Dedifferentiated amniotic fluid mesenchymal stem cell (primary cell): ENCODE data around the gene NPR1.
"Not testable (repeated sequence)": the region's sequence is repeated elsewhere in the genome, so short reads cannot be mapped to it uniquely, and the experiment has no call there.

Source experiments
- DNase-seq: peaks from one replicate; pipeline ENCODE4 v3.0.0-alpha.2; 2016; ENCODE audit errors: extremely low spot score

NPR1 gene

DNA sequence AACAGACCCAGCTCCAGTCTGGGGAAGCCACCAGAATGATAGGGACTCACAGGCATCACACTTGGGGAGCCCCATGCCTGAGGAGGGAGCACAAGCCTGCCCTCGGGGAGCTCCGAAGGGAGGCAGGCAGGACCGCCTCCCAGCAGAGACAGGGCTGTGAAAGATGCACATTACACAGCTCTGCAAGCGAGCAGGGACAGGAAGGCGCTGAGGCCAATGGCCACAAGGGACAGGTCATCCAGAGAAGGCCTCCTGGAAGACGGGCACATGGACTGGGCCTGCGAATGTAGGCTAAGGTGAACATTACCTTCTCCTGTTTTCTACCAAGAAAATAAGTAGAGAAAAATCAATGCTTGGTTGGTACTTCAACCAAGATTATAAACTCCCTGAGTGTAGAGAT is 4.2 kb downstream of the NPR1 start:
- DNase-seq: no peak

DNA sequence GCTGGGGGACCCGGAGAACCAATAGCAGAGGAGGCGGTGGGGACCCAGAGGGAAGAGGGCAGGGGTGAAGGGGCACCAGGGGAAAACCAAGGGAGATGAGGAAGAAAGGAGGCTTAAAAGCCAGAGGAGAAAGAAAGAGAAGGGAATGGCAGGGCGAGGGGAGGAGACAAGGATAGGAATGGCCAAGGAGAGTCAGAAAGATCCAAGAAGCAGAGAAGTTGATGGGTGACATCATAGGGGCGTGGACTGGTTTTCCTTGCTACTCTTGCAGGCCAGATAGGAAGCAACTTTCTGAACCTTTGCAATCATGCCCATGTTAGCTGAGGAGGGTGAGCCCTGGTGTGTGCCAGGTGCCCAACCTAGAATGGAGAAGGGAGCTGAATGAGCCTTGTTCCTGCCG is 5.4 kb downstream of the NPR1 start:
- no peak for DNase-seq

DNA sequence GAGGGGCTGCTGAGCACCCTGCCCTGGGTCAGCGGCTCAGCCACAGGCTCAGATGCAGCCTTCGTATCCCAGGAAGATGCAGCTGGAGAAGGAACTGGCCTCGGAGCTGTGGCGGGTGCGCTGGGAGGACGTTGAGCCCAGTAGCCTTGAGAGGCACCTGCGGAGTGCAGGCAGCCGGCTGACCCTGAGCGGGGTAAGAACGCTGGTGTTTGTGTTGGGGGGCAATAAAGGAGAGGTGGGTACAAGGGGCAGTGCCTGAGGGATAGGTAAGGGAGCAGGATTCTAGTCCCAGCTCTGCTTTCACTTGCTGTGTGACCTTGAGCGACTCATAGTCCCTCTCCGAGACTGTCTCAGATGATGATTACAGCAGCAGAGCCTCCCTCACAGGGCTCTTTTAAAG is 6.4 kb downstream of the NPR1 start:
- DNase-seq: no peak

DNA sequence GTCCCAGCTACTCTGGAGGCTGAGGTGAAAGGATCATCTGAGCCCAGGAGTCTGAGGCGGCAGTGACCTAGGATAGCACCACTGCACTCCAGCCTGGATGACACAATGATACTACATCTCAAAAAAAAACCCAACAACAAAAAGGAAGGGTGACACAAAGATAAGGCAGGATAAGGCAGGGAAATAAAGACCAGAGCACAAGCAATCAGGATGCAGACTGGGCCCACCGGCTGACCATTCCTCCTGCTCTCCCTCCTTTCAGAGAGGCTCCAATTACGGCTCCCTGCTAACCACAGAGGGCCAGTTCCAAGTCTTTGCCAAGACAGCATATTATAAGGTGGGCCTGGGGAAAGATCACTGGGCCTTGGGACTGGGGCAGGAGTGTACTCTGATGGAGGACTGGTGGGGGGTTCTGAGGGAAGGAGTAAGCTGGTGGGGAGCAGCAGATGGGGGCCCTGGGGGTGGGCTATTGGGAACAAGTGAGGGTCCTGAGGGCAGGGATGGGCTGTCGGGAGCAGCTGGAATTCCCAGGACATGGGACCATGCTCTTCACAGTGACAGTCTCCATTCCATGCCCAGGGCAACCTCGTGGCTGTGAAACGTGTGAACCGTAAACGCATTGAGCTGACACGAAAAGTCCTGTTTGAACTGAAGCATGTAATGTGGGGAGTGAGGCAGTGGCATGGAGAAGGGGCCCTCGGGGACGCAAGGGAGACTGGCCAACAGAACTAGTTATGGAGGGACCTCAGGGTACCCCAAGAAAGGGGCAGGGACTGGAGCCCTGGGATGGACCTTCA is 7.3 kb downstream of the NPR1 start:
- DNase-seq: no peak

DNA sequence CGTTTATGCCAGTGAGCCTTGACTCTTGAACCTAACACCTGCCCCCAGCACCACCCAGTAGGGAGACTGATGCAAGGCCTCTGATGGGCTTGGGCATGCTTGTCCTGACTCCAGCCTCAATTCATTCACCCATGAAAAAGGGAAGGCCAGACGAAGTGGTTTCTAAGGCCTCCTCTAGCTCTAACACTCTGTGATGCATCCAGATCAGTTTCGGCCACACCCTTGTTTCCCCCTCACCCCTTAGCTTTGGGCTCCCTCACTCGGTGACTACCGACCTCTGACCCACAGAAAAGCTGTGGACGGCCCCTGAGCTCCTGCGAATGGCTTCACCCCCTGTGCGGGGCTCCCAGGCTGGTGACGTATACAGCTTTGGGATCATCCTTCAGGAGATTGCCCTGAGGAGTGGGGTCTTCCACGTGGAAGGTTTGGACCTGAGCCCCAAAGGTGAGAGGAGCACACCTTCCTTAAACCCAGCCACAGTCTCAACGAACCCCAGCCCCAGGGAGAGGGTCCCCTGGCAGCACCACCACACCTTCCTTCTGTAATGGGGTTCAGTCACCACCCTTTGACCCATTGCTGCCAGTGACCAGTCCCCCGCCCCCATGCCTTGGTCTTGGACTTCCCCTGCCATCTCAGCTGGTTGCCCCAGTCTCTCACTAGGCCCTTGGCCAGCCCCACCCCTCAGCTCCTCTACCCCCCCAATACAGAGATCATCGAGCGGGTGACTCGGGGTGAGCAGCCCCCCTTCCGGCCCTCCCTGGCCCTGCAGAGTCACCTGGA is 9.0 kb downstream of the NPR1 start:
- no peak for DNase-seq

DNA sequence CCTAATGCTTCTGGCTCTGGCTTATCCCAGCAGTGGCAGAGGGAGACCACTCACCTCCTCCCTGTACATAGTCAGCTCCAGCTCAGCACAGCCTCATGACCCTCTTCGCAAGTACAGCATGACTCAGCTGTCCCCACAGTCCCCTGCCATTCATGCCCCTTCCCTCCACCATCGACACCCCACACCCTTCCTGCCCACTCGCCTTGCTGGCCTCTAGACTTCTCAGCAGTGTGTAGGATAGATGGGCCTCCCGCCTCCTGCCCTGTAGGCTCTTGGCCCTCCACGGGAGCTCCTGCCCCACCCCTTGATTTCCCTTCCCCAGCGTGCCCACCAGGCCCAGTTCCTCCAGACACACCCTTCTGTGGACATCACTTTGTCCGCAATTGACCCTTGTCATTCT is 9.8 kb downstream of the NPR1 start:
- DNase-seq: no peak

DNA sequence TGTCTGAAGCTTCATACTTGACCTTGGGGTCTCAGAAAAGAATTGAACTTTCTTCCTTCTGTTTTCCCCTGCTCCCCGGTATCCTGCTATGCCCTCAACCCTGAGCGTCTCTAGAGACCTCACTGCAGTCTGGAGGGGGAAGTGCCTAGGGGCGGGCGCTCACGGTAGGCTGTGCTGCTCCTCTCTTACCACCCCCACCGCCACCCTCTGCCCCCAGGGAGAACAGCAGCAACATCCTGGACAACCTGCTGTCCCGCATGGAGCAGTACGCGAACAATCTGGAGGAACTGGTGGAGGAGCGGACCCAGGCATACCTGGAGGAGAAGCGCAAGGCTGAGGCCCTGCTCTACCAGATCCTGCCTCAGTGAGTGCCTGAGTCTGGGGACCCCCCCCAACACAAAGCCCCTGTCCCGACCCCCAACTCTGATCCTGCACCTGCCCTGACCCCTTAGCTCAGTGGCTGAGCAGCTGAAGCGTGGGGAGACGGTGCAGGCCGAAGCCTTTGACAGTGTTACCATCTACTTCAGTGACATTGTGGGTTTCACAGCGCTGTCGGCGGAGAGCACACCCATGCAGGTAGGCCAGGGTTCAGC is 10.3 kb downstream of the NPR1 start:
- no peak for DNase-seq

DNA sequence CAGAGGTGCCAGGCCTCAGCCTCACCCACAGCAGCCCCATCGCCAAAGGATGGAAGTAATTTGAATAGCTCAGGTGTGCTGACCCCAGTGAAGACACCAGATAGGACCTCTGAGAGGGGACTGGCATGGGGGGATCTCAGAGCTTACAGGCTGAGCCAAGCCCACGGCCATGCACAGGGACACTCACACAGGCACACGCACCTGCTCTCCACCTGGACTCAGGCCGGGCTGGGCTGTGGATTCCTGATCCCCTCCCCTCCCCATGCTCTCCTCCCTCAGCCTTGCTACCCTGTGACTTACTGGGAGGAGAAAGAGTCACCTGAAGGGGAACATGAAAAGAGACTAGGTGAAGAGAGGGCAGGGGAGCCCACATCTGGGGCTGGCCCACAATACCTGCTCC is 15.0 kb downstream of the NPR1 start:
- no peak for DNase-seq

DNA sequence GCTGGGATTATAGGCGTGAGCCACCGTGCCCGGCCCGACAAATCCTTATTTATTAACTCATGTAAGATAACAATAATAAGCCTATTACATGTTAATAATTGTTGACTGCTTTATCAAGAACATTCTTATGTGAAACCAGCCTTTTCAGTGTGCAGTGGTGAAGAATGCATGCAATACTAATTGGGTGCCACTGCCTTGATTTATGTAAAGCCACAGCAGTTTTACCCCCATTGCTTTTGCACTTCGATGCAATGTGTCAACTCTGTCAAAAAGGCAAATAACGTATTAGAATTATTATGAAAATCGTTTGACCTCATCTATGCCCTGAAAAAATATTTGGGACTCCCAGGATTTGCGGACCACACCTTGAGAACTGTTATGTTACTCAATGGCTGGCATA is 18.3 kb downstream of the NPR1 start:
- no peak for DNase-seq

DNA sequence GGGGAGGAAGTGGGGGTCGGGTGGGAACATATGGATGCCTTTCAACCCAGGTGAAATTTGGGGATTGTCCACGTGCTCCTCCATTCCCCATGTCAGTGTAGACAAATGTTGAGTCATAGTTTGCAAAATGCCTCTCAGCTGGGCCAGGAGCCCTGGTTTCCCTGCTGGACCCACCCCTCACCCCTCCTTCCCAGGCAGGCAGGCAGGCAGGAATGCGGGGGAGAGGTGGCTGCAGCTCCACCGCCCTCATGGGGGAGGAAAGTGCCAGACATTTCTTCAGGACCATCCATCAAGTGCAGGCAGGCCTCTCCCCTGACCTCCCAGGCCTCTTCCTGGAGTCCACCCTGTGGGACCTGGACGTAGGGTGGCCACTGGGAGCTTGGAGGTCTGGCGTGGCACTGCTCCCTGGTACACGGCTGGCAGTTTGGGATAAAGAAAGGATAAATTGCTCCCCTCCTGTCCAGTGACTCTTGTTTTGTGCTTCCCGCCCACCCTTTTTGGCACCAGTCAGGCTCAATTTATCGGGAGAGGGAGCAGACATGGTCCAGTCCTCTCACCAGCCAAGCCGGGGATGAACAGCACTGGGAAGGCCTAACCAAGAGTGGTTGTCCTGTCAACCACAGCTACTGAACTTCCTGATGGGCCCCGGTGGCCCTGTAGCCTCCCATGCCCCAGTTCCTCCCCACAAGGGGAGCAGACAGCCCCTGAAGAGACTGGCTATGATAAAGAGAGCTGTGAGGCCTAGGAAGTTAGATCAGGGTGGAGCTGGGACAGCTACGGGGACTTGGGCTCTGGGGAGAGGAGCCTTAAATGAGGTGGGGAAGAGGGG is 18.9 kb downstream of the NPR1 start:
- no peak for DNase-seq

DNA sequence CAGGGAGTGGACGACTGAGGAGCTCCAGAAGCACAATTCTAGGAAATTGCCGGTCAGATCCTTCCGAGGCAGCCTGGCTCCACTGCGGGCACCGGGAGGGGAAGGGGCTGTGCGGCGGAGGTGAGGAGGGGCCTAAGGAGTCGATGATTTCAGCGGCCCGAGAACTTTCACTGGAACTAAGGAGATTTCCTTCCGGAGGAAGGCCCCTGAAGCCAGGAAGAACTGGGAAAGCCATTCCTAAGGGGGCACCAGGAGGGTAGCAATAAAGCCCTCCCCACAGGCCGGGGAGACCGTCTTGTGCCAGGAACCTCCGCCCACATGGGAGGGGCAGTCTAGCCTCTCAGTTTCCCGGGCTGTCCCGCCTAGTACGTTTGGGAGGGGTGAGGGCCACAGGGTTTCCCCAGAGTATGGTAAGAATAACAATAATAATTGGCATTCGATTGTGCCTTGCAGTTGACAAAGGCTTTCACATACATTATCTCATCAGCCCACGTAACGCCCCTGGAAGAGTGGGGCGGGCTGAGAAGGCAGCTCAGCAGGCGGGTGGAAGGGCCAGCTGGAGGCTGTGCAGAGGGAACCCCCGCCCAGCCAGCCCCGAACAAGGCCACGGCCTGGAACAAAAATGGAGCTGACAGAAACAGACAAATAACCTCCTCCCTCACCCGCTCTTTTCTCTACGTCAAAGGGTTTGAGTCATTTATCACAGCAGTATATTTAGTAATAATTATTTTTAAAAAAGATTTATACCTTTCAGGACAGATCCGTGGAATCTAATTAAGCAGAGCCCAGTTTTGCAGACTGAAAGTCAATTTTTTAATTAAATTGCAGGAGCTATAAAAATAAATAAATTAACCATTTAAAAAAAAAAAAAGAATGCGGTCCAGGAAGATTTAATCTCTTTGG is 19.8 kb downstream of the NPR1 start:
- no peak for DNase-seq

DNA sequence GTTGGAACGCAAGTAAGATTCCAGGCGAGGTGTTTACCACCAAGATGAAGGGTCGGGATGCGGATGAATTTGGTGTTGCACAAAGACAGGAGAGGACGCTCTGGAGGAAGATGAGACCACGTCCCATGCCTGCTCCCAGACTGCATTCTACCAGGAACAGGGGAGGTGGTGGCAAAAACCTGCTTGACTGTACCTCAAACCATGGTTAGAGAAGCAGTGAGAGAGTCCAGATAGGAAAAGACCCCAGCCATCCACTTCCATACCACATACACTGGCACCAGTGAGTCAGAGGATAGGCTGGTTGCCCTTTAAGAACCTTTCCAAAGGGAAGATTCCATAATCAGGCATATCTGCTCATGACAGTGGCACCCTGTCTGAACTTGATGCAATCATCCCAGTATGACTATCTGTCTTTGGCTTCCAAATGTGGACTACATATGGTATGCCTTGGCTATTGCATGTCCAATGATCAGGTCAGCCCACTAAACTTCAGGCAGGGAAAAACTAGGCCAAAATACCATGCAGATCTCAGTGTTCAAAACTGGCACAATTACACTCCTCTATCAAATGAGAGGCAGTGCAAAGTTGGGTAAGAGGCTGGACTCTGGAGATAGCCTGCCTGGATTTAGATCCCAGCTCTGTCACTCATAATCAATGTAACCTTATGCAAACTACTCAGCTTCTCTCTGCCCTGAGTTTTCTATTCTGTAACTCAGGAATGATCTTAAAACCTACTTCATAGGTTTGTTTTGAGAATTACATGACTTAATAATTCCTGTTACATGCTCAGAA is 20.6 kb downstream of the NPR1 start:
- DNase-seq: no peak

DNA sequence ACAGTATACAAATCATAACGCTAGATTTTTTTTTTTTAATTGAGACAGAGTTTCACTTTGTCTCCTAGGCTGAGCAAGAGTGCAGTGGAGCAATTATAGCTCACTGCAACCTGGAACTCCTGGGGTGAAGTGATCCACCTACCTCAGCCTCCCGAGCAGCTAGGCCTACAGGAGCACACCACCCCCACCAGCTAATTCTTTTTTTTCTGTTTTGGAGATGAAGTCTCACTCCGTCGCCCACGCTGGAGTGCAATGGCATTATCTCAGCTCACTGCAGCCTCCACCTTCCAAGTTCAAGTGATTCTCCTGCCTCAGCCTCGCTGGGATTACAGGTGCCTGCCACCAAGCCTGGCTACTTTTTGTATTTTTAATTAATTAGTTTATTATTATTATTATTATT is 21.3 kb downstream of the NPR1 start:
- no peak for DNase-seq

DNA sequence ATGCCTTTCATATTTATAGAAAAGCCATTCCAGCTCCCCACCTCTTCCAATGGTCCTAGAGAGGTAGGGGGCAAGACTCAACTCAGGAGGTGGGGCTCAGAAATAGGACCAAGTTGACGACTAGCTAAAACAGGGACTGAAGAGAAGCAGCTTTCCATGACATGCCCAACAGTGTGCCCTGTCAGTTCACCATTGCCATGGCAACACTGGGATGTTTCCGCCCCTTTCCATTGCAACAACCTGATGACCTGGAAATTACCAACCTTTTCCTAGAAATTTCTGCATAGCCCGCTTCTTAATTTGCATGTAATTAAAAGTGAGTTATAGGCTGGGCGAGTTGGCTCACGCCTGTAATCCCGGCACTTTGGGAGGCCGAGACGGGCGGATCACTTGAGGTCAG is 27.0 kb downstream of the NPR1 start:
- no peak for DNase-seq

DNA sequence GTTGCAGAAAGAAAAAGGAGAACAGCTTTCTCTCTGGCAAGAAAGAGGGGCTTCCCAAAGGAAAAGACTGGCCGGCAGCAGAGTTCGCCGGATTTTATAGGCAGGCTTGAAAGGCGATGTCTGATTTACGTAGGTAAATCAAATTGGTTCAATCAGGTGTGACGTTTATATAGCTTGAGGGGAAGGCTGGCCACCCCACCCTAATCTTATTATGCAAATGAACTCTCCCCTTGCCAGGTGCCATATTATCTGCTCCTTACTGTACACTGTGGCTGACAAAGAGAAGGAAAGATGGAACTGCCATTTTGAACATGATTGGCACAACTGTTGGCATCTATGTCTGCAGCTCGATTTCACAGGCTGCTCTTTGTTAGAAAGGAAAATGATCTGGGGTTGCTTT is 32.5 kb downstream of the NPR1 start:
- no peak for DNase-seq

DNA sequence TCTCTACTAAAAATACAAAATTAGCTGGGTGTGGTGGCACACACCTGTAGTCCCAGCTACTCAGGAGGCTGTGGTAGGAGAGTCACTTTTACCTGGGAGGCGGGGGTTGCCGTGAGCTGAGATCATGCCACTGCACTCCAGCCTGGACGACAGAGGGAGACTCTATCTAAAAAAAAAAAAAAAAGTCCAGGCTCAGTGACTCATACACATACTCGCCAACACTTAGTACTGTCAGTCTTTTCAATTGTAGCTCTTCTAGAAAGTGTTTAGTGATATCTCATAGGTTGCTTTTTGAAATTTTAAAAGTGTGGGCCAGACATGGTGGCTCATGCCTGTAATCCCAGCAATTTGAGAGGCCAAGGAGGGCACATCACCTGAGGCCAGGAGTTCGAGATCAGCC is 37.7 kb downstream of the NPR1 start:
- DNase-seq: not testable (repeated sequence)

DNA sequence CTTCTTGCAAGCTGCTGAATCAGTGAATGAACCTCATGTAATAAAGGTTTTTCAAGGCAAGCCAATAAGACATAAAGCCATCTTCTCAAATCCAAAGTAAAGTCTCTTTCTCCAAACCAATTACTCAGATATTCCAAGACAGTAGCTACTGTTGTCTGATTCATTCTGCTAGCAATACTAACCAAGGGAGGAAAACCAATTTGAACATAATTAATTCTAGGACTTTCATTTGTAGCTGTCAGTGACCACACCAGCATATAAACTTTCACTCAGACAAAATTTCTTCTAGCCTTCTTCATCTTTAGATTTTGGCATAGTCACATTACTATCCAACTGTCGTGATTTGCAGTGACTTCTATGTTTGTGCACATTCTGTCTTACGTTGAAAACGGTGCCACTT is 38.8 kb downstream of the NPR1 start:
- no peak for DNase-seq

DNA sequence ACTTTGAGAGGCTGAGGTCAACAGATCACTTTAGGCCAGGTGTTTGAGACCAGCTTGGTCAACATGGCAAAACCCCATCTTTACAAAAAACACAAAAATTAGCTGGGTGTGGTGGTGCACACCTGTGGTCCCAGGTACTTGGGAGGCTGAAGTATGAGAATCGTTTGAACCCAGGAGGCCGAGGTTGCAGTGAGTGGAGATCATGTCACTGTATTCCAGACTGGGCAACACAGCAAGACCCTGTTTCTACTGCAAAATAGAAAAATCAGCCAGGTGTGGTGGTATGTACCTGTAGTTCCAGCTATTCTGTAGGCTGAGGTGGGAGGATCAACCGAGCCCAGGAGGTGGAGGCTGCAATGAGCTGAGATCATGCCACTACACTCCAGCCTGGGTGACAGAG is 45.2 kb downstream of the NPR1 start:
- DNase-seq: no peak

DNA sequence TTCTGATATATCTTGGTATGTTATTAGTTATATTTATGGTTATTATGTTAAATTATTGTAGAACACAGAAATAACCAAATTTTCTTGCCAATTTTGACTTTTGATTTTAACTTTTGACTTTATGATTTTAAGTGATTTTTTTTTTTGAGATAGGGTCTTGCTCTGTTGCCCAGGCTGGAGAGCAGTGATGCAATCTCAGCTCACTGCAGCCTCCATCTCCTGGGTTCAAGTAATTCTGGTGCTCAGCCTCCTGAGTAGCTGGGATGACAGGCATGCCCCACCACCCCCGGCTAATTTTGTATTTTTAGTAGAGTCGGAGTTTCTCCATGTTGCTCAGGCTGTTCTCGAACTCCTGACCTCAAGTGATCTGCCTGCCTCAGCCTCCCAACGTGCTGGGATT is 46.1 kb downstream of the NPR1 start:
- not testable (repeated sequence) for DNase-seq
